ENCODE data around the gene SOCS2. TPM values are rescaled to one million over a fixed set of nuclear protein-coding genes. Genes with fewer than 3 reads are reported as not detected.
A peak's percentile ranks its signal among the peaks of the same experiment; 100 is the strongest.
"Not testable (repeated sequence)": the region's sequence is repeated elsewhere in the genome, so short reads cannot be mapped to it uniquely, and the experiment has no call there.

The SOCS2 gene
- total and polyA plus RNA-seq, 2 donors from 2014 or later = 25.7 to 32.2 TPM

DNA sequence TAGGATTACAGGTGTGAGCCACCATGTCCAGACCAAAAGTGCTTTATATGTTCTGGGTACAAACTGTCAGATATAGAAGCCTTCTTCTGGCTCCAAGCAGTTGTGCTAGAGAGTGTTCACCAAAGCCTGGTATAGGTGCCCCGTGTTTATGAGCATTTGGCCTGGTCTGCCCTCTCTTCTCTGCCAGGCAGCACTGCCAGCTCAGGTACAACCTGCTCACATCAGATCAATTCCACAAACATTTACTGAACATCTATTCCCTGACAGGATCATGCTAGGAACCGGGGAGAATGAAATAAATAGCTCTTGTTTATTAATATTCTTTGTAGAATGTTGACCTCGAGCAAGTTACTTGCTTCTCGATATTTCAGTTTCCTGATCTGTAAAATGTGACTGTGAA is 20.0 kb upstream of the SOCS2 start:
- no peak overlapping the region for H3K27ac ChIP-seq (ENCODE audit: low read depth in 2 of 2, low read length in 2 of 2)
- H3K4me3 ChIP-seq (ENCODE audit: low read length in 3 of 3) = no peak overlapping the region
- H3K36me3 ChIP-seq (ENCODE audit: control insufficient read depth in 2 of 3, insufficient read depth in 3 of 3, low read length in 3 of 3) = no peaks in the 10 kb centered on the region
- TF ChIP-seq, protein P1, sequence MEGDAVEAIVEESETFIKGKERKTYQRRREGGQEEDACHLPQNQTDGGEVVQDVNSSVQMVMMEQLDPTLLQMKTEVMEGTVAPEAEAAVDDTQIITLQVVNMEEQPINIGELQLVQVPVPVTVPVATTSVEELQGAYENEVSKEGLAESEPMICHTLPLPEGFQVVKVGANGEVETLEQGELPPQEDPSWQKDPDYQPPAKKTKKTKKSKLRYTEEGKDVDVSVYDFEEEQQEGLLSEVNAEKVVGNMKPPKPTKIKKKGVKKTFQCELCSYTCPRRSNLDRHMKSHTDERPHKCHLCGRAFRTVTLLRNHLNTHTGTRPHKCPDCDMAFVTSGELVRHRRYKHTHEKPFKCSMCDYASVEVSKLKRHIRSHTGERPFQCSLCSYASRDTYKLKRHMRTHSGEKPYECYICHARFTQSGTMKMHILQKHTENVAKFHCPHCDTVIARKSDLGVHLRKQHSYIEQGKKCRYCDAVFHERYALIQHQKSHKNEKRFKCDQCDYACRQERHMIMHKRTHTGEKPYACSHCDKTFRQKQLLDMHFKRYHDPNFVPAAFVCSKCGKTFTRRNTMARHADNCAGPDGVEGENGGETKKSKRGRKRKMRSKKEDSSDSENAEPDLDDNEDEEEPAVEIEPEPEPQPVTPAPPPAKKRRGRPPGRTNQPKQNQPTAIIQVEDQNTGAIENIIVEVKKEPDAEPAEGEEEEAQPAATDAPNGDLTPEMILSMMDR (IDR thresholded peaks at IDR 0.05; ENCODE audit: borderline replicate concordance, extremely low read depth, insufficient read depth) = no peak
- intact Hi-C loops (cut with DNase I) = no loop called here
- no peaks in the 10 kb centered on the region for H3K27me3 ChIP-seq (ENCODE audit: control insufficient read depth, insufficient read depth, low read length)
- H3K9ac ChIP-seq (ENCODE audit: low read length in 3 of 3) = no peak overlapping the region
- no peak for FAIRE-seq
- H3K9me3 ChIP-seq (ENCODE audit: control insufficient read depth in 2 of 3, insufficient read depth in 1 of 3, low read length in 3 of 3) = no peaks in the 10 kb centered on the region
- no peaks in the 10 kb centered on the region for H3K4me1 ChIP-seq (ENCODE audit: control insufficient read depth in 2 of 3, insufficient read depth in 2 of 3, low read depth in 1 of 3, low read length in 3 of 3)
- DNase-seq = no peak

DNA sequence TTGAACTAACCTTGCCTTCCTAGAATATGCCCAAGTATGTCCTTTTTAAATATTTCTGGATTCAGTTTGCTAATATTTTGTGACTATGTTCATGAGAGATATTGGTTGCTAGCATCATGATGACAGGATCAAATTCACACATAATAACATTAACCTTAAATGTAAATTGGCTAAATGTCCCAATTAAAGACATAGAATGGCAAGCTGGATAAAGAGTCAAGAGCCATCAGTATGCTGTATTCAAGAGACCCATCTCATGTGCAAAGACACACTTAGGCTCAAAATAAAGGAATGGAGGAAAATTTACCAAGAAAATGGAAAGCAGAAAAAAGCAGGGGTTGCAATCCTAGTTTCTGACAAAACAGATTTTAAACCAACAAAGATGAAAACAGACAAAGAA is 14.6 kb upstream of the SOCS2 start:
- H3K4me1 ChIP-seq (ENCODE audit: control insufficient read depth in 2 of 3, insufficient read depth in 2 of 3, low read depth in 1 of 3, low read length in 3 of 3); H3K9ac ChIP-seq (ENCODE audit: low read length in 3 of 3); DNase-seq; H3K27me3 ChIP-seq (ENCODE audit: control insufficient read depth, insufficient read depth, low read length); FAIRE-seq; intact Hi-C loops (cut with DNase I); H3K36me3 ChIP-seq (ENCODE audit: control insufficient read depth in 2 of 3, insufficient read depth in 3 of 3, low read length in 3 of 3); H3K9me3 ChIP-seq (ENCODE audit: control insufficient read depth in 2 of 3, insufficient read depth in 1 of 3, low read length in 3 of 3); H3K27ac ChIP-seq (ENCODE audit: low read depth in 2 of 2, low read length in 2 of 2); H3K4me3 ChIP-seq (ENCODE audit: low read length in 3 of 3): not testable (repeated sequence)

DNA sequence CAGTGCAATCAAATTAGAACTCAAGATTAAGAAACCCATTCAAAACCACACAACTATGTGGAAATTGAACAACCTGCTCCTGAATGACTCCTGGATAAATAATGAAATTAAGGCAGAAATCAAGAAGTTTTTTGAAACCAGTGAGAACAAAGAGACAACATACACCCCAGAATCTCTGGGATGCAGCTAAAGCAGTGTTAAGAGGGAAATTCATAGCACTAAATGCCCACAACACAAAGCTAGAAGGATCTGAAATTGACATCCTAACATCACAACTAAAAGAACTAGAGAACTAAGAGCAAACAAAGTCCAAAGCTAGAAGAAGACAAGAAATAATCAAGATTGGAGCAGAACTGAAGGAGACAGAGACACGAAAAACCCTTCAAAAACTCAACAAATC is 13.8 kb upstream of the SOCS2 start:
- H3K9ac ChIP-seq (ENCODE audit: low read length in 3 of 3); H3K27ac ChIP-seq (ENCODE audit: low read depth in 2 of 2, low read length in 2 of 2); FAIRE-seq: not testable (repeated sequence)

GRCh38 chr12:93563807-93564538 is 8.5 kb upstream of the SOCS2 start:
- Histone ChIP-seq H3K36me3 (ENCODE audit: control insufficient read depth in 2 of 3, insufficient read depth in 3 of 3, low read length in 3 of 3) (peaks cover 0 to 2% (median 2%) of the 10 kb centered on the region in 3 donors), H3K27me3 (ENCODE audit: control insufficient read depth, insufficient read depth, low read length) (no peaks in the 10 kb centered on the region), H3K9ac (ENCODE audit: low read length in 3 of 3) (no peak overlapping the region), H3K4me3 (ENCODE audit: low read length in 3 of 3) (no peak overlapping the region), H3K9me3 (ENCODE audit: control insufficient read depth in 2 of 3, insufficient read depth in 1 of 3, low read length in 3 of 3) (no peaks in the 10 kb centered on the region), H3K27ac (ENCODE audit: low read depth in 2 of 2, low read length in 2 of 2) (peak overlapping the region in 1 of 2 donors; percentile 60), H3K4me1 (ENCODE audit: control insufficient read depth in 2 of 3, insufficient read depth in 2 of 3, low read depth in 1 of 3, low read length in 3 of 3) (peaks cover 0 to 4% (median 2%) of the 10 kb centered on the region in 3 donors)
- DNase-seq (peak in 1 of 5 donors; percentile 34), FAIRE-seq (no peak)
- TF ChIP-seq, protein P1 (IDR thresholded peaks at IDR 0.05; ENCODE audit: borderline replicate concordance, extremely low read depth, insufficient read depth) = no peak
- intact Hi-C loops (cut with DNase I) = loop anchor here (10.0 kb wide), 2 partner anchors 59 to 411 kb away; no protein-coding TSS in a partner anchor

More for the DNA sequence above, 13.8 kb upstream of the SOCS2 start:
- H3K9me3 ChIP-seq (ENCODE audit: control insufficient read depth in 2 of 3, insufficient read depth in 1 of 3, low read length in 3 of 3); H3K4me1 ChIP-seq (ENCODE audit: control insufficient read depth in 2 of 3, insufficient read depth in 2 of 3, low read depth in 1 of 3, low read length in 3 of 3); intact Hi-C loops (cut with DNase I); H3K36me3 ChIP-seq (ENCODE audit: control insufficient read depth in 2 of 3, insufficient read depth in 3 of 3, low read length in 3 of 3); DNase-seq; H3K27me3 ChIP-seq (ENCODE audit: control insufficient read depth, insufficient read depth, low read length); H3K4me3 ChIP-seq (ENCODE audit: low read length in 3 of 3): not testable (repeated sequence)

All from kidney (tissue), 14 donors.